OCI-LY7 (cell line): ENCODE results near the gene INPP5F.

Experiments
- CTCF ChIP-seq: fragments of 200-600 bp; sonication (generic); conservative IDR thresholded peaks from 2 replicates; pipeline ENCODE4 v1.5.1; 2014; ENCODE audit warnings: mild to moderate bottlenecking, antibody characterized with exemption, low read length, moderate library complexity, mixed read lengths
- EZH2phosphoT487 ChIP-seq: fragments of 200-600 bp; sonication (generic); IDR thresholded peaks from 2 replicates; pipeline ENCODE4 v1.6.1; 2018; ENCODE audit warnings: low read depth, borderline replicate concordance, mild to moderate bottlenecking, mixed run types, antibody characterized with exemption, low read length, moderate library complexity, mixed read lengths

DNA sequence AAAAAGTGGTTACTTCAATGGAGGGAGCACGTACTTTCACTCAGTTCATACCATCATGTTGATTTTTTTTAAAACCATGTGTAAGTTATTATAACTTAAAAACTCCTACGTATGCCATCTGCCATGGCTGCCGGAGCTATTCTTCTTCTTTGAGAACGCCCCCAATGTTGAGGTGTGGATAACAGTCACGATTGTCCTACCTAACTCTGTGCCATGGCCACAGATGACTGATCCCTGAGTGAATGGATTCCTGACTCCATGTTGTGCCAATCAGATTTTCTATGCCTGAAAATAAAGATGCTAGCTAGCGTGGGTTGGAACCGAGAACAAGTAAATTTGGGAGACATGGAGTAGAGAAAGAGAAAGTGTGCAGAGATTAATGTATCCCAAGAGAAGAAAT, 141.5 kb downstream of the INPP5F start:
- no peak for TF ChIP-seq CTCF
- no peak for TF ChIP-seq EZH2phosphoT487
